Sciatic nerve (tissue), 2 donors: ENCODE data around the gene CYP4F11. TPM values are rescaled to one million over a fixed set of nuclear protein-coding genes. Genes with fewer than 3 reads are reported as not detected.
"Not testable (repeated sequence)": the region's sequence is repeated elsewhere in the genome, so short reads cannot be mapped to it uniquely, and the experiment has no call there.

Experiments used
- ATAC-seq: fragments of 200-7000 bp; cut with Tn5 transposase; one replicate; pipeline ENCODE4 v1.9.1; 2020; ENCODE audit warnings: mild to moderate bottlenecking, moderate library complexity
- DNase-seq: peaks from one replicate; pipeline ENCODE4 v3.0.0-alpha.2; 2020; ENCODE audit warnings: low spot score
- intact Hi-C: fragments of 100-400 bp; cut with DNase I; formaldehyde crosslinking; loops from one replicate; pipeline ENCODE4 v1.14.2; 2022
- total RNA-seq: library from RNA; stranded (reverse); fragmentation: NEBNext Ultra II Directional; extraction: Animal tissue kit (Norgen Biotek cat#: 25700); gene quantifications from one replicate; pipeline ENCODE4 v1.2.1, GENCODE V29; 2021
- donor health status: DM: no; HTN: no; CAD: no.
- donor health status: DM: no; HTN: no; CAD: no.

CYP4F11 gene
- total RNA-seq, 1 donor from 2014 or later: 2.1 TPM

- DNase-seq: no peak
- no peak for ATAC-seq
- intact Hi-C loops: no loop called here
These were observed 6.0 kb downstream of the CYP4F11 start for GRCh38 chr19:15928321-15928720.

GRCh38 chr19:15926484-15926883 is 7.8 kb downstream of the CYP4F11 start:
- ATAC-seq (no peak), DNase-seq (no peak)
- intact Hi-C loops: no loop called here

GRCh38 chr19:15923702-15924101 is 10.6 kb downstream of the CYP4F11 start:
- no peak for DNase-seq
- no peak for ATAC-seq
- intact Hi-C loops: no loop called here

DNA sequence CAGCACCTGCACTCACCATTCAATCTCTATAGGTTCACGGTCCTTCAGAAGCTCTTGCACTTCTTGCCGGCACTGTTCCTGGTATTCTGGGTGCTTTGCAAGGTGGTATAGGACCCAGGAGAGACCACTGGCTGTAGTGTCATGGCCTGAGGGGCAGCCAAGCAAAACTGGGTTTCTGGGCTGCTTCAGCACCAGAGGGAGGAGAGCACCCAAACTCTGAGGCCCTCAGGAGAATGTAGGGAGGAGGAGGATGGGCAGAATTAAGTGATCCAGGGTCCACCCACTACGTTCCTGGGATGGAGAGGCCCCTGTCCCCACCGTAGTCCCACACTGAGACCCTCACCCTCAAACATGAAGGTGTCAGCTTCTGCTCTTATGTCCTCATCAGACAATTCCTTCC is 12.3 kb downstream of the CYP4F11 start:
- intact Hi-C loops: no loop called here
- ATAC-seq: no peak
- no peak for DNase-seq

- ATAC-seq (no peak), DNase-seq (no peak)
- intact Hi-C loops: no loop called here
These were observed 15.1 kb downstream of the CYP4F11 start for GRCh38 chr19:15919243-15919642.

- no peak for ATAC-seq
- intact Hi-C loops: no loop called here
- DNase-seq: no peak
These were observed 19.2 kb downstream of the CYP4F11 start for GRCh38 chr19:15915109-15915508.

DNA sequence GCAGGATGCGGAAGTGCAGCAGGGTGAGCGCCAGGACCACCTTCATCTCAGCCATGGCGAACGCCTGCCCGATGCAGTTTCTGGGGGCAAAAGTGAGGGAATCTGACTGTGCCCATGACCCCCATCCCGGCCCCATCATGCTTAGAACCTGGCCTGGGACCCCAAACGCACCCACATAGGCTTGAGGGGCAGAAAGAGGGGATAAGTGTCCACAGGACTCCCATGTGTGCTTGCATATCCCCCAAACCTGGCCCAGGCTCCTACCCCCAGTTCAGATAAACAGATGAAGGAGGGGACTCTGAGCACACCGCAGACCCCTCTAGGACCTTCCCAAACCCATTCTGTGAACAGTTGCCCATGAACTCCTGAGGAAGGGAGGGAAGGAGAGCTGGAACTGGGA is 20.5 kb downstream of the CYP4F11 start:
- intact Hi-C loops: no loop called here

DNA sequence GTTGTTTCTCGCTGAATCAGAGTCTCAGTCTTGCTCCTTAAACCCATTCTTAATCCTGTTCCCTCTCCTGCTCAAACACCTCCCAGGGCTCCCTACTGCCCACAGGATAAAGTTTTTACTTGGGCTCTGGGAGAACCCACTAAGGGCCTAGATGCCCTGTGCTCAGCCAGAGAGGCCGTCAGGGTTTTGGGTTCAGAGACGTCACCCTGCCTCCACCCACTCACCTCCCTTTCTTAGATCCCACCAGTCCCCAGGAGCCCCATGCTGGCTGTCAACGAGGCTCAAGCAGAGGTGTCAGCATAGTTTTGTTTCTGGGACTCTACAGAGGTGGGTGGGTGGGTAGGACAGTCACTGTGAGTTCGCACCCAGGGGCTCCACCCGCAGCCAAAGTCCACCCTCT is 20.9 kb downstream of the CYP4F11 start:
- DNase-seq (no peak), ATAC-seq (no peak)
- intact Hi-C loops: no loop called here

More for the DNA sequence above, 20.5 kb downstream of the CYP4F11 start:
- DNase-seq: no peak
- ATAC-seq: no peak

GRCh38 chr19:15911599-15912235 is 22.6 kb downstream of the CYP4F11 start:
- ATAC-seq (no peak), DNase-seq (no peak)
- intact Hi-C loops: no loop called here

DNA sequence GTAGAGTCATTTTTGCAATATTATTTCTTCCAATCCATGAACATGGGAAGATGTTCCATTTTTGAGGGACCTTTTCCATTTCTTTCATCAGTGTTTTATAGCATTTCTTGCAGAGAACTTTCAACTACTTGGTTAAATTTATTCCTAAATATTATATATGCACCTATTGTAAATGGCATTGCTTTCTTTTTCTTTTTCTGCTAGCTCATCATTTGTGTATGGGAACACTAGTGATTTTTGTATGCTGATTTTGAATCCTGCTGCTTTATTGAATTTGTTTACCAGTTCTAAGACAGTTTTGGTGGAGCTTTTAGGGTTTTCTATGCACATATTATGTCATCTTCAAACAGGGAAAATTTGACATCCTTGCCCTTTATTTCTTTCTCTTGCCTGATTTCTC is 29.3 kb downstream of the CYP4F11 start:
- DNase-seq: no peak
- intact Hi-C loops: no loop called here
- no peak for ATAC-seq

DNA sequence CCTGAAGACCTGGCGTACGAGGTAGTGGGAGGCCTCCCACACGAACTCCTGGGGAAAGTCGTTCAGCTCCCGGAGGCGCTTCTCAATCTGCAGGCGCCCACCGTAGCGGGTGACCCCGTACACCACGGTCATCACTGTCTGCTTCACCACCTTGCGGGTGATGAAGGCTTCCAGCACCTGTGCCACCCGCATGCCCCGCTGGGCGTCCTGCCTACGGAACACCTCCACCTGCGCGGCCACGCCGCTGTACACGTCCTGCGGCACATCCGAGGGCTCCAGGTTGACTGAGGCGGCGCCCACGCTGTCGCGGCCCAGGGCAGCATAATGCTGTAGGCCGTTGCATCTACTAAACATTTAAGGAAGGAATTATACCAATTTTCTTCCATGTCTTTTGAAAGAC is 31.4 kb downstream of the CYP4F11 start:
- intact Hi-C loops, ATAC-seq, DNase-seq: not testable (repeated sequence)

DNA sequence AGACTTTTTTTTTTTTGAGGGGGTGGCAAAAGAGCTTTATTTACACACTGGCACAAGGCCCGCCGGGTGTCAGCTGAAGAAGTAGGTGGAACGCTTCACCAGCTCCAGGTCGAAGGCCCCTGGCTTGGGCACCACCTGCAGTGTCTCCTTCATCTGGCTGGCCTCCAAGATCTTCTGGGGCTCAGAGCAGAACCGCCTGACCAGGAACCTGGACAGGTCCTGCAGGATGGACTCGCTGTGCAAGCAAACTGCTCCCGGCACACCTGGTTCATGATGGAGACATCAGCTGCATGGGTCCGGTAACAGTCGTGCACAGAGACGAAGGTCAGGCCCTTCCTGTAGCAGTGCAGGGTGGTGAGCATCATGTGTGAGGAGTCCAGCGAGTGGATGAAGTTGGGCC is 32.1 kb downstream of the CYP4F11 start:
- no peak for ATAC-seq
- no peak for DNase-seq
- intact Hi-C loops: no loop called here

GRCh38 chr19:15900504-15900903 is 33.8 kb downstream of the CYP4F11 start:
- no peak for ATAC-seq
- DNase-seq: no peak
- intact Hi-C loops: no loop called here

GRCh38 chr19:15900032-15900431 is 34.3 kb downstream of the CYP4F11 start:
- intact Hi-C loops, ATAC-seq, DNase-seq: not testable (repeated sequence)

- DNase-seq, ATAC-seq, intact Hi-C loops: not testable (repeated sequence)
These were observed 34.8 kb downstream of the CYP4F11 start for GRCh38 chr19:15899561-15899960.

DNA sequence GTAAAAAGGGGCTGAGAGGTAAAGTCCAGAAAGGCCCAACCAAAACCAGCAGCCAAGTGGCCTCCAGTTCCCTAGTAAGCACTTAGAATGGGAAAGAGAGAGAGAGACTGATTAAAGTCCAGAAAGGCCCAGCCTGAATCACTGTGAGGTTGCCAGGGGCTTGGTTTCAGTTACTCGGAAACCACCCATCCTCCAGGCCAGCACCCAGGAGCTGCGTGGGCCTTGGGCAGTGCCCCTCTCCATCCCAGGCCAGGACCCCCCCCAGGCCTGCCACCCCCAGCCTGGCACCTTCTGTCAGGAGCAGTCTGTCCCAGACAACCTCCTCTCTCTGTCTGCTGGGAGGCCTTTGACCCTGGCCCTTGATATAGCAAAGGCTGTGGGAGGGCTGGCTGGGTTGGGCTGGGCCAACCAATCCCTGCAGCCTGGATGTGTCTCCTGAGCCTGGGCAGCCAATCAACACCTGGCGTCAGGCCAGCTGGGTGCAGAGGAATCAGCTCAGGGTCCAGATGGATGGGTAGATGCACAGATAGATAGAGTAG is 36.5 kb downstream of the CYP4F11 start, which contains the start of gene CYP4F2:
CYP4F2 (minus strand) TSS at position 337 of the 539 bp plus-strand sequence. CDS start 463 bp downstream, outside the sequence.
- ATAC-seq (no peak), DNase-seq (no peak)
- intact Hi-C loops: no loop called here

DNA sequence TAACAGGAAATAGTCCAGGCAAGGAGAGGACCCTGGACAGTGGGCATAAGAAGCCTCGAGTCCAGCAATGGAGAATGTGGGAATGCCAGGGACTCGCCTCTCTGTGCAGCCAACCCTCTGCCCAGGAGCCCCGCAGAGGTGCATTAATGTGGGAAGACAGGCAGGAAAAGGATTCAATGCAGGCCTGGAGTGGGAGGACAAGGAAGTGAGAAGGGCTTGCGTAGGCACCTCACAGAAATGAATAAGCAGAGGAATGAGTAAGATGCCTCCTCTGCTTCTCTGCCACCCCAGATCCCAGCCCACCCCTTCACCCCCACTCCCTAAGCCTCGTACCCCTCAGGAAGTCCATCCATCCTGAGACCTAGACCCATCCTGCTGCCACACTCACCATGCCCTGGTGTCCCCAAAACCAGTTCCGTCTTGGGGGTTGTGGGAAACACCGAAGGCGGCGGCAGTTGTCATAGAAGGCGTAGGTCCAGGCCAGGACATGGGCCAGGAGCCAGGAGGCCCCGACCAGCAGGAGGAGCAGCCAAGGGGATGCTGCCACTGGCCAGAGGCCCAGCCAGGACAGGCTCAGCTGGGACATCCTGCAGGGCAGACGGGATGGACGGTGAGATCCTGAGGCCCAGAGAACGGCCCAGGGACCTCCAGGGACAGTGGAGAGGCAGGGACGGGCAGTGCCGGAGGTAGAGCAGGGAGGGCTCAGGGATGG is 37.1 kb downstream of the CYP4F11 start:
- DNase-seq (no peak), ATAC-seq (no peak)
- intact Hi-C loops: no loop called here

DNA sequence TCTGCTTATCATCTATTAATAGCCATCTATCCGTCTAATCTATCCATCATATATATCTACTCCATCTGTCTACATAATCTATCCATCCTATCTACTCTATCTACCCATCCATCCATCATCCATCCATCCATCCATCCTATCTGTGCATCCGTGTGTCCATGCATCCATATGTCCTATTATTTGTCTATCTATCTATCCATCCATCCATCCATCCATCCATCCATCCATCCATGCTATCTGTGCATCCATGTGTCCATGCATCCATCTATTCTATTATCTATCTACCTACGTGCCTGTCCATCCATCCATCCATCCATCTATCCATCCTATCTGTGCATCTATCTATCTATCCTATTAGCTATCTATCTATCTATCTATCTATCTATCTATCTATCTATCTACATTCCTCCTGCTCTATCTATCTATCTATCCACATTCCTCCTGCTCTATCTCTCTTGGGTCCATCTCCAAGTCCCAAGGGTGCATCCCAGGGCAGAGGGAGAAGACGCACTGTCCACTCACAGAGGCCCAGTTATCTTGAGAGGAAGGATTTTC is 38.4 kb downstream of the CYP4F11 start:
- DNase-seq (no peak), ATAC-seq (no peak)
- intact Hi-C loops: no loop called here

DNA sequence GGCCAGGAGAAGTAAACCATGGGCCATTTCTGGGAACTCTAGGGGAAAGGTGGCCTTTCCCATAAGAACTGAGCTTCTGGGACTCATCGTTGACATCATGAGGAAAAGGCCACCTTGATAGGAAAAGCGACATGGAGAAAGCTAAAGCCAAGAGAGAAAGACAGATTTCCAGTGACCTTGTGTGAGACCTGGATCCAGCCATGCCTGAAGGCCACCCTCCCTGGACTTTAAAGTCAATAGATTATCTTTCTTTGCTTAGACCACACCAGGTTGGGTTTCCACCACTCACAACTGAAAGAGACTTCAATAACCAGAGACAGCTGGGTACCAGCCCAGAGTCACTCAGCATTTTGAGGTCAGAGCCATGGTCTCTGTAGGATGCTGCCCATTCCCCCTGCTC is 40.0 kb downstream of the CYP4F11 start:
- DNase-seq (no peak), ATAC-seq (no peak)
- intact Hi-C loops: no loop called here

DNA sequence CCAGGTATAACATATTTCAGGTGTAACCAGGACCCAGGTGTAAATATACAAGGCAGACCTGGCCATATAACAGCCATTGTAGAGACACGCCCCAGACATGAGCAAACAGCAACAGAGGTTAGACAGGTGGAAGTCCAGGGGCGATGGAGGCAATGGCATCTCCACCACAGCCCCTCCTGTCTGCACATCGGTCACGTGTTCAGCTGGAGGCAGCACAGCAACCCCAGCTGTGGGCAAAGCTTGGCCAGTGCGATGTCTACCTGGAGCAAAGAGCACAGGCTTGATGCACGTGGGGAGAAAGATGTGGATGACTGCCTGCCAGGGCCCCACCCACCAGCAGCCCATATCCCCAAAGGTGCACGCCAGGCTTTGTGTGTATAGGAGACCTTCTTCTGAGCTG is 40.9 kb downstream of the CYP4F11 start:
- DNase-seq: no peak
- ATAC-seq: no peak
- intact Hi-C loops: no loop called here
